K562 treated with DMSO at 1 percent for 48 hours (cell line): ENCODE results near the gene PSMG1. TPM values are rescaled to one million over a fixed set of nuclear protein-coding genes. Genes with fewer than 3 reads are reported as not detected.

Source experiments
- total RNA-seq: library from RNA; unstranded; fragments of 300-600 nt; gene quantifications from 2 replicates; pipeline ENCODE4 v1.2.3, GENCODE V29; 2022; ENCODE audit warnings: low replicate concordance; ENCODE audit errors: extremely low read depth

PSMG1 gene, protein sequence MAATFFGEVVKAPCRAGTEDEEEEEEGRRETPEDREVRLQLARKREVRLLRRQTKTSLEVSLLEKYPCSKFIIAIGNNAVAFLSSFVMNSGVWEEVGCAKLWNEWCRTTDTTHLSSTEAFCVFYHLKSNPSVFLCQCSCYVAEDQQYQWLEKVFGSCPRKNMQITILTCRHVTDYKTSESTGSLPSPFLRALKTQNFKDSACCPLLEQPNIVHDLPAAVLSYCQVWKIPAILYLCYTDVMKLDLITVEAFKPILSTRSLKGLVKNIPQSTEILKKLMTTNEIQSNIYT
- total RNA-seq: not detected in 2 replicates

DNA sequence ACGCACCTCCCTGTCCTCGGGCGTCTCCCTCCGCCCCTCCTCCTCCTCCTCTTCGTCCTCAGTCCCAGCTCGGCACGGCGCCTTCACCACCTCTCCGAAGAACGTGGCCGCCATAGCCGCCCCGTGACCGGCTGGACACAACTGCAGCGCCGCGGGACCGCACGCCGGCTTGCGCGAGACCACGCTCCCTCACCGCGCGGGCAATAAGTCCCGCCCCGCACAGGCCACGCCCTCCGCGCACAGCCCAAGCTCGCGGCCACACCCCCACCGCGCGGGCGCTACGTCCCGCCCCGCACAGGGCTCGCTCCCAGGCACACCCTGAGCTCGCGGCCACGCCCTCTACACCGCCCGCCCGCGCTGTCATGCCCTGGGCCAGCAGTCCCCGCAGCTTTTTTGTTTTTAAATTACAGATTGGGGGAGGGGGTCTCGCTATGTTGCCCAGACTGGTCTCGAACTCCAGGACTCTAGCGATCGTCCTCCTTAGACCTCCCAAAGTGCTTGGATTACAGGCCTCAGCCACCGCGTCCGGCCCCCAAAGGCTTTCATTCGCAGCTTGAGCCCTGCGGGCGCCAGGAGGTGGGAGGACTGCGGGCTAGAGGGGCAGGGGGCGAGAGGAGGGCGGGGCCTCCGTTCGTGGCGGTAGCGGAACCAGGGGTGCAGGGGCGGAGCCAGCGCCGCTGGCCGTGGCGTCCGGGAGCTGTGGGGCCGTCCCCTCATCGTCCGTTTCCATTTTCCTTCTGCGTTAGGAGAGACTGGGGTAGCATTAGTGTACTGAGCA, at the start of gene PSMG1:
TSS of gene PSMG1 (minus strand) at position 180 of the 778 bp plus-strand sequence. CDS start at position 114, 66 bp downstream.

Other genes with a start within 250 kb of the PSMG1 start
- not detected in 2 replicates for gene BRWD1, start 130.2 kb upstream of the PSMG1 start, total RNA-seq
- gene HMGN1, start 165.6 kb upstream of the PSMG1 start, total RNA-seq: not detected in 2 replicates